Right renal pelvis (tissue), 4 donors: Measurements from ENCODE around the gene C13orf46. TPM values are rescaled to one million over a fixed set of nuclear protein-coding genes. Genes with fewer than 3 reads are reported as not detected.
"Not testable (repeated sequence)": the region's sequence is repeated elsewhere in the genome, so short reads cannot be mapped to it uniquely, and the experiment has no call there.

Source experiments
- DNase-seq, 4 donors: peaks; one replicate each; pipeline ENCODE4 v3.0.0-alpha.2; 2013; ENCODE audit warnings: low read depth in 4 of 4, low spot score in 3 of 4, missing footprints in 1 of 4
- polyA plus RNA-seq, 4 donors: library from polyadenylated mRNA; unstranded; fragments of 120-200 nt; gene quantifications; one replicate each; pipeline ENCODE4 v1.2.1, GENCODE V29; 2013; ENCODE audit not compliant: insufficient read length in 4 of 4

The C13orf46 gene
- polyA plus RNA-seq, 4 donors, result 0.13 to 0.16 (median 0.15) TPM

DNA sequence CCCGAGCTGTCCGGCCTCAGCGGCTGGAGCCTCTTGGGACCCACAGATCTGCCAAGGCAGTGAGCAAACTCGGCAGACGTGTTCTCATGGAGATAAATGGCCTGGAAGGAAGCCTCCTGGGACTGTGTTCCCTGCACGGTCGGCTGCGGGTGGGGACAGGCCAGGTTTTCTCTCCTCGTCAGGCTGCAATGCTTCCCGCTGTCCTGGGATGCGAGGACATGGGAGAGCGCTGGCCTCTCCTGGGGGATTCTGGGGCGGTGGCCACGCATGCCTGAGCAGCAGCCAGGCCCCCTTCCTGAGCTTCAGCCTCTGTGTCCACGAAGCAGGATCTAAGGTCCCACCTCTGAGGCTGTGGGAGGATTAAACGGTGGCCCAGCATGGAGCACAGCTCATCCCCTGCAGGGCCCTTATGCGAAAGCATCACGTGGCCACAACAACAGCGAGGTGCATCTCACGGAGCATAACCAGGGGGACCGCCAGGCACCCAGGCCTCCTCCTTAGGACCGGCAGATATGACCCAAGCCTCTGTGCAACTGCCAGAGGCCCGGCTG lies 21.2 kb upstream of the C13orf46 start:
- peak in 2 of 4 donors; percentile 3 to 14 for DNase-seq

DNA sequence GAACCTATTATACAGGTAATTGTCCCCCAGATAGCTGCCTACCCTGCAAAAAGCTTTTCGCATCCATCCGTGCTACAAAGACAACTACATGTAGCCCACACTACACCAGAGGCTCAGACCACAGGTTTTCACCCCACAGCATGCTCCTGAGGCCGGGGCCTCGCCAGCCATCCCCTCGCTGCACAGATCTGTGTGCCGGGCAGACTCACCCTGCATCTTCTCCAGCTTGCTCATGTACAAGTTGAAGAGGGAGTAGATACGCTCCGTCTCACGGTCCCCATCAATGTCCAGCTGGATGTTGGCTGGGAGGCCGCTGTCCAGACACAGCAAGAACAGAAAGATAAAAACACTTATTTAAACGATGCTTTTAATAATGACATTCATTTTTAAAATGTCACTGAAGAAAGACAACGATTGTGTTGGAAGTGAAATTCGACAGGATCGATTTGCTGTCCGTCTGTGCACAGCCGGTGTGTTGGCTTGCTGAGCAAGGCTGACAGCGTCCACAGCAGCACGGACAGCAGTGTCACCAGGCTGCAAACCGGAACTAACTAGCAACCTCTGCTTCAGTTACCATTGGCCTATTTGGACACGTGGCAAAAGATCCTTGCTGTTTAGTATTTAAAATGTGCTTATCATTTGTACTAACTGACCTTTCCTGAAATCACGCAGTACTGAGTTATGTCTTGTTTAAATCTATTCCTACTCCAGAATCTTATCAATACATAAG lies 18.6 kb upstream of the C13orf46 start:
- DNase-seq, result no peak

DNA sequence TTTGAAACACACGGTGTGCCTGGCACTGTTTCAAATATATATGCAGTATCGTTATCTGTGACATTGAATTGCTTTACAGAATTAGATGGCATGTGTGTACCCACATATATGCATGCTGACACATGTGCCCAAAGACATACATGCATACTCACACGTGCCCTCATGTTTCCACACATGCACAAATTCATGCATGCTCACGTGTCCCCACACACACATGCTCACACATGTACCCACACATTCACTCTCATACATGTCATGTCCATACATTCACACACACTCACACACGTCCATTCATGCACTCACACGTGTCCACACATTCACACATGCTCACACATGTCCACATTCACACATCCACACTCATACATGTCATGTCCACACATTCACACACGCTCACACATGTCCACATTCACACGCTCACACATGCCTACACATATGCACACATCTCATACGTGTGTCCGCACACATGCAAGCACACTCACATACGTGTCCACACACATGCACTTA lies 17.9 kb upstream of the C13orf46 start:
- no peak for DNase-seq

DNA sequence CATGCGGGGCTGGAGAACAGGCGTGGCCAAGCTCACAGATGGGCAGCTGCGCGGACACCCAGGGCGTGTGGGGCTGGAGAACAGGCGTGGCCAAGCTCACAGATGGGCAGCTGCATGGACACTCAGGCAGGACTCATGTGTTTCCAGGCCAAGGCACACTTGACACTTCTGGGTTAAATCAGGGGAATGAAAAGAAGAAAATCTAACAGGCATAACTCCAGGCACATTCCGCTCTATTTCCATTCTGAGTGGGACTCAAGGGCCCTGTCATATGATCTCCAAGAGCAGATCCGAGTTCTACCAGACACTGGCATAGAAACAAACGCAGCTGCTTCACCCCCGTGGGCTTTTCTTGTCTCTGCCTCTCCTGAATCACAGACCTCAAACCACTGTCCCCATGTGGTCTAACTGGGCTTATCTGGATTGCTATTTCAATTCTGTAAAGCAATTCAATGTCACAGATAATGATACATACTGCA lies 17.4 kb upstream of the C13orf46 start:
- DNase-seq, result no peak

DNA sequence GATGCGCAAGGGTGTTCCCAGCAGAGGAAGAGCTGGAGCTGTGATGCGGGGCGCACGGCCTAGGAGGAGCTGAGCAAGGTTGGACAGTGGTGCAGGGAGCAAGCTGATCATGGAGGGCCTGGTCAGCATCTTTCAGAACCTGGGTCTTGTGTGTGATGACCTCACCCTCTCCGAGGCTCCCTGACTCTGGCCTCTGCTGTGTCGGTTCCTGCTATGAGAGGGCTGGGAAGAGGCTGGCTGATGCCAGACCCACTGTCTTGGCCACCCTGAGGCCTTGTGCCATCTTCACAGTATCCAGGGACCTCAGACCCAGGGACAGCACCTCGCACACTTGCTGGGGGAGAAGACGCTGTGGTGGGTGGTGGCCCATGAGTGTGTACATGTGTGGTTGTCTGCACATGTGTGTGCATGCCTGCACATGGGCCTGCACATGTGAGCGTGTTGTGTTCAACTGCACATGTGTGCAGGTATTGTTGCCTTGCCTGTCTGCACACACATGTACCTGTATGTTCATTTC lies 16.5 kb upstream of the C13orf46 start:
- DNase-seq, result no peak

DNA sequence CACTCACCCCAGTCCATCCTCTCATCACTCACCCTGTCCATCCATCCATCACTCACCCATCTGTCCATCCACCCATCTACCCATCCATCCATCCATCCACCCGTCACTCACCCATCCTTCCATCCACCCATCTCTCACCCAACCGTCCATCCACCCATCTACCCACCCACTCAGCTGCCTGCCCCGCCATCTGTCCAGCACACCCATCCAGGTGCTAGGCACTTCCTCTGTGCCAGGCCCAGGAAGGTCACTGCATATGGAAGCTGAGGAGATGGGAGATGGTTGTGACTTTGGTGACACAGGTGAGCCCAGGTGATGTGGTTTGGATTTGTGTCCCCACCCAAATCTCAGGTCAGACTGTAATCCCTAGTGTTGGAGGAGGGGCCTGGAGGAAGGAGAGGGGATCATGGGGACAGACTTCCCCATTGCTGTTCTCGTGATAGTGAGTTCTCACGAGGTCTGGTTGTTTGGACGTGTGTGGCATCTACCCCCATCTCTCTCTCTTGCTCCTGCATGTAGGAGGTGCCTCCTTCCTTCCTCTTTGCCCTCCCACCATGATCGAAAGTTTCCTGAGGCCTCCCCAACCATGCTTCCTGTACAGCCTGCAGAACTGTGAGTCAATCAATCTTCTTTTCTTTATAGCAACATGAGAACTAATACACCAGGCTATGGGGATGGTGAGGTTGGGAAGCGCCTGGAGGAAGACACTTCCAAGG lies 15.9 kb upstream of the C13orf46 start:
- DNase-seq, result no peak

DNA sequence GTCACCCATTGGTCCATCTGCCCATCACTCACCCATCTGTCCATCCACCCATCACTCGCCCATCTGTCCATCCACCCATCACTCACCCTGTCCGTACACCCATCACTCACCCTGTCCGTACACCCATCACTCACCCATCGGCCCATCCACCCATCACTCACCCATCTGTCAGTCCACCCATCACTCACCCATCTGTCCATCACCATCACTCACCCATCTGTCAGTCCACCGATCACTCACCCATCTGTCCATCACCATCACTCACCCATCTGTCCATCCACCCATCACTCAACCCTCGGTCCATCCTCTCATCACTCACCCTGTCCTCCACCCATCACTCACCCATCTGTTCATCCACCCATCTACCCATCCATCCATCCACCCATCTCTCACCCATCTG lies 15.0 kb upstream of the C13orf46 start:
- not testable (repeated sequence) for DNase-seq

DNA sequence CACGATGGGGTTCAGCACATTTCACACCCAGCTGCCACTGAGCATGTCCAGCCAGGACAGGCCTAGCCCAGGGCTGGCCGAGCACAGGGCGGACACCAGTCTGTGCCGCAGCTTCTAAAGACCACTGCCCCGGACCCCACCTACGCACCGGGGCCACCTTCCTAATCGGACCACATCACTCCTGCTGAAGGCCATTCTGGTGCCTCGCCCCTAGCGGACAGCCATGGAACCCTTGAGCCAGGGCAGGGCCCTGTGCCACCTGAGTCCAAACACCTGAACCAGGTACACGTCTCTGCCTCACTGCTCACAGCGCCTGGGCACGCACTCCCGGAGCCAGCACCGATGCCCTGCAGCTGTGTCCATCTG lies 8.4 kb upstream of the C13orf46 start:
- no peak for DNase-seq

DNA sequence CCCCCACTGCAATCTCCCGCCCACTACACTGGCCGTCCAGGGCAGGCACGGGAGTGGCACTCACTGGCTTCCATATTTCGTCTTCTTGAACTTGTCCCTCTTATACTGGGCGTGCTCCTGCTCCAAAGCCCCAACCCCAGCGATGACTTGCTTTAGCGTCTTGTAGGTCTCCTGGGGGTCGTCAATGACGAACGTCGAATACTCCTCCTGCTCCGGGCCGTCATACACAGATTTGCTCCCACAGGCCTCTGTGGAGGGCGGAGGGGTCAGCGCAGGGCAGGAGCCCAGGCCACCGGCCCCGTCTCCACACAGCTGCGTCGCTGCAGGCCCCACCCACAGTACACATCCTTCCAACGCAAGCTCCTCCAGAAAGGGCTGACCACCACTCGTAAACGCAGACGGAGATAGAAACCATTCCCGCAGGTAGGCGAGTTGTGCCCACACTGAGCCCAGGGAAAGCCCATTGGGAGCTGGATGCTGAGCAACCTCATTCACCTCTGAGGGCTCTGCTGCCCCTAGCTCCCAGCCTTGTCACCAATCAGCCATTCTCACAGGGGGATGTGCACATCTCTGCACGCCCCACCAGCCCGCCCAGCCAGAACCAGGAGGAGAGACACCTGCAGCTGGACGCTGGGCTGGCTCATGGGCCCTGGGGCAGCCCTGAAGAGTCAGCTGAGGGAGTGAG lies 7.9 kb upstream of the C13orf46 start:
- DNase-seq, result no peak

DNA sequence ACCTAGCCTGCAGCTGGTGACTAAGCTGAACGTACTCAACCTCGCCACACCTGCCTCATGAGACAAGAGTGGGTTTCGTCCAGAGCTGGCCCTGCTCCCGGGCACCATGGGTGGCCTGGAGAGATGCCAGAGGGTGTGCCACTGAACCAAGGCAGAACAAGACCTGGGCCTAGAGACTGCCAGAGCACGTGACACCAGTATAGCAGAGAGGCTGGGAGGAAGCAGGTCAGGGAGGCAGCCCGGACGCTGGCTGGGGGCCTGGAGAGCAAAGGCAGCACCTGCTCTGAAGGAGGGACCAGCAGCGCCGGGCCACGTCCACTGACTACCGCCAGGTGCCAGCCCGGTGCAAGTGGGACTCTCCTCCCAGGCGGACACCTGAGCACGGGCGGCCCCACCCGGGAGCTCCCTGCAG lies 7.3 kb upstream of the C13orf46 start:
- no peak for DNase-seq

DNA sequence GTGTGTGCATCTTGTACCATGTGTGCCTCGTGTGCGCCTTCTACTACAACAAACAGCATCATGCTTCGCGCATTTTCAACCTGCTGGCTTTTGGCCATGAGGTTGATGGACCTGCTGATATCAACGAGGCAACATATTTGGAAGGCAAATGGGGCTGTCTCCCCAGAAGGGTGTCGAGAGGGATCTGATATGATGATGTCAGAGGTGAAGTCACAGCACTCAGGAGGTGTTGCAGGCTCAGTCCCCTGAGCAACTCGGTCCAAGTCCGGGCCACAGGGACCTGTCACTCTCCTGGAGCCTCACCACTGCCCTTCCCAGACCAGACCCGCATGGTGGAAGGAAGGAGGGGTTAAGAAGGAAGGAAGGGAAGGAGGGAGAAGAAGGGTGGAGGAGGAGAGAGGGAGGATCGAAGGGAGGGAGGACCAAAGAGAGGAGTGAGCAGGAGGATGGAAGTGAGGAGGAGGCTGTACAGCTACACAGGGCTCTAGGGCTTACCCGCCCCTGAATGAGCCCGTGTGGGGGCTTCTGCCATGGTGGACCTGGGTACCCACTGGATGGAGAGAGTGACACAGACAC lies 6.7 kb upstream of the C13orf46 start:
- DNase-seq, result no peak

DNA sequence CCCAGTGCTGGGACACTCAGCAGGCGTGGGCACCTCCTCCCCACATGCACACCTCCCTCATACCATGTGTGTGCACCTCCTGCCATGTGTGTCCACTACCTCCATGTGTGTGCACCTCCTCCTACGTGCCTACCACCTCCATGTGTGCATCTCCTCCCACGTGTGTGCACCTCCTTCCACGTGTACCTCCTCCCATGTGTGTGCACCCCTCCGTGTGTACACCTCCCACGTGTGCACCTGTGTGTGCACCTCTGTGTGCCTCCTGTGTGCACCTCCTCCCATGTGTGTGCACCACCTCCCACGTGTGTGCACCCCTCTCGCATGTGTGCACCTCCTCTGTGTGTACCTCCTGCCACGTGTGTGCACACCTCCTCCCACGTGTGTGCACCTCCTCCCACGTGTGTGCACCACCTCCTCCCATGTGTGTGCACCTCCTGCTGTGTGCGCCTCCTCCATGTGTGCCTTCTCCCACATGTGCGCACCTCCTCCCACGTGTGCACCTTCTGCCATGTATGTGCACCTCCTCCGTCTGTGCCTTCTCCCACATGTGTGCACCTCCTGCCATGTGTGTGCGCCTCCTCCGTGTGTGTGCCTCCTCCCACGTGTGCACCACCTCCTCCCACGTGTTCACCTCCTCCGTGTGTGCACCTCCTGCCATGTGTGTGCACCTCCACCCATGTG lies 6.1 kb upstream of the C13orf46 start:
- DNase-seq, result no peak

DNA sequence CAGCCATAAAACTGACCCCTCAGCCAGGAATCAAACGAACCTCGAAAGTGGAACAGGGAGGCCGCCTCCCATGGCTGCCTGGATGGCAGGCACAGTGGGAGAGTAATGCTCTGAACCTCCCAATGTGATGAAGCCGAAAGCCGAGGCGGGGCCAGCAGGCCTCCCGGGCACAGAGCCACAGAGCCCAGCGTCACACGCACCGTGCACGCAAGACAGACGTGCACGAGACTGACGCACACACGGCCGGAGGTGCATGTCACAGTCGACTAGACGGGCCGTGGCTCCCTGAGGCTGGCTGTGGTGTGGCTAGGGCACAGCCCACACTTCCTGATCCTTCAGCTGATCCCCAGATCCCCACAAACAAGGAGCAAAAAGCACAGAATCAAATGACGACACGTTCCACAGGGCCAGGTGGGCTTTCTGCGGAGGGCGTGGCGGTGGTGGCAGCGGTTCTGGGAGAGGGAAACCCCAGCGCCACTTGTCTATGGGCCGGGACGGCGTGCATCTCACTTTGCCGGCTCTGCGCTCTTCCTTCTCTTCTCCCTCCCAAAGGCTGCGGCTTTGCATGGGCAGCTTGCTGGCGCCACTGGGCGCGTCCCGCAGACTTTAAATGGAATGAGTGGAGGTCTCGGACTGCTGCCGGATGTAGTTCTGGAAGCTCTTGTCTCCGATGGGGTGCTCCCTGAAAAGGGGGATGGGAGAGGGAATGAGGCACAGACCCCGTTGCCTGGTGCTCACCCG lies 5.0 kb upstream of the C13orf46 start:
- no peak for DNase-seq

DNA sequence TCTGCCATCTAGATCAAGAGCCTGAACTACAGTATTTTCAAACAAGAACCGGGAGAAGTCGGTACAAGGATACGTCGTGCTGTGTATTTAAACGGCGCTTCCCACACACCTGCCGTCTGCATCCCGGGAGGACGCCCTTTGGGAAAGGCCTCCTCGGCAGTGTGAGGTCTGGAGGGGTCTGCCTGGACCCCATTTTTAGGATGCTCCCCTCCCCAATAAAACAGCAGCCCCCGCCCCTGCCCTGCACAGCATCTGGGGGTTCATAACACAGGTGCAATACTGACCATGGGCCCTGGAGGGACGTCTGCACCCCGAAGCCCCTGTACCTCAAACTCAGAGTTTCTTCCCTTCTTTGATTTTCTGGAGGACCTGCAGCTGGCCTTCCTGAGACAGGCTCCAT lies 4.1 kb upstream of the C13orf46 start:
- DNase-seq, result no peak

DNA sequence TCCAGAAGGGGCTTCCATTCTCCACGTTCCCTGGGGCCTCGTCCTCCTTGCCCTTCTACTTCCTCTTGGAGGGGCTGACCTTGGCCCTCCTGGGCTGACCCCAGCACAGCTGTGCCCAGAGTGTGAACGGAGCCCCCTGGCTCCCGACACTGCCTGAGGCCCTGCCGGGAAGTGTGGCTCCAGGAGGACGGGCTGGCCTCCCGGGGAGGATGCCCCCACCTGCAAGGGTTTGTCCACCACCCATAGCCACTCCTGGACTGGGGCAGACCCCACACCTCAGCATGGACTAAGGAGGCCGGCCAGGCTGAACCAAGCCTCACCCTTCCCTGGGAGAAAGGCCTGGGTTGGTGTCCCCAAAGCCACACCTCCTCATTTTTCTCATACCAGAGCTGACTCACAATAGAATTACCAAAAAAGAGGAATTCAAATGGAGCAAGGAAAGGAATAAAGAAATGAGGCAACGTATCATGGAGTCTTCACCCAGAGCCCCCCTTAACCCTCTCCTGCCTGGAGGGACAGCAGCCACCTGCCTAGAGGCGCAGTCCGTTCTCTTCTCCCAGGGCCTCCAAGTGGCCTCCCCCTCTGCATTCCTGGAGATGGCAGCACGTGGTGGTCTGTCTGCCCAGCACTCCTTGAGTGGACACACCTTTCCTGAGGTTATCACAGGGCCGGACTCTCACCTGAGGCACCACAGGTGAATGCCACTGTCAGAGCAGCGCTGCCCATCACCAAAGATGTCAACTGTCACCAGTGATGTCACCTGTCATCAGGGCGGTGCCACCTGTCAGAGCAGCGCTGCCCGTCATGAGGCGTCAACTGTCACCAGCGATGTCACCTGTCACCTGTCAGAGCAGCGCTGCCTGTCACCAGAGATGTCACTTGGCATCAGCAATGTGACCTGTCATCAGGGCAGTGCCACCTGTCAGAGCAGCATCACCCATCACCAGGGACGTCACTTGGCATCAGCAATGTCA lies 3.1 kb upstream of the C13orf46 start:
- DNase-seq, result no peak

DNA sequence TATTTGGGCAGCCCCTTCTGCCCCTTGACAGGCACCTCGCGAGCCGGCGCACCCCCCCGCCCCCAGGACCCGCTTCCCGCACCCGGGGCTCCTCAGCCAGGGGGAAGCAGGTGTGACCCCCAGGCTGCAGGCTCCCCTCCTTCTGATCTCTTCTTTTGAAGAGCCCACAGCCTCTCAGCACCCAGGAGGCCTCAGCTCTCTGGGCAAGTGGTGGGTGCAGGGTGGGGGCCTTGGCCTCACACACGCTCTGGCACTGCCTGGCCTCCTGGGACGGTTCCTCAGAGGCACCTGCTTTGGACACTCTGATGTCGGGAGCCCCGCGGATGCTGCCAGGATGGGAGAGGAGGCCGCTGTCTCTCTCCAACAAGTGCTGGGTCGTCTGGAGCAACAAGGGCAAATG lies 1.5 kb upstream of the C13orf46 start:
- no peak for DNase-seq

DNA sequence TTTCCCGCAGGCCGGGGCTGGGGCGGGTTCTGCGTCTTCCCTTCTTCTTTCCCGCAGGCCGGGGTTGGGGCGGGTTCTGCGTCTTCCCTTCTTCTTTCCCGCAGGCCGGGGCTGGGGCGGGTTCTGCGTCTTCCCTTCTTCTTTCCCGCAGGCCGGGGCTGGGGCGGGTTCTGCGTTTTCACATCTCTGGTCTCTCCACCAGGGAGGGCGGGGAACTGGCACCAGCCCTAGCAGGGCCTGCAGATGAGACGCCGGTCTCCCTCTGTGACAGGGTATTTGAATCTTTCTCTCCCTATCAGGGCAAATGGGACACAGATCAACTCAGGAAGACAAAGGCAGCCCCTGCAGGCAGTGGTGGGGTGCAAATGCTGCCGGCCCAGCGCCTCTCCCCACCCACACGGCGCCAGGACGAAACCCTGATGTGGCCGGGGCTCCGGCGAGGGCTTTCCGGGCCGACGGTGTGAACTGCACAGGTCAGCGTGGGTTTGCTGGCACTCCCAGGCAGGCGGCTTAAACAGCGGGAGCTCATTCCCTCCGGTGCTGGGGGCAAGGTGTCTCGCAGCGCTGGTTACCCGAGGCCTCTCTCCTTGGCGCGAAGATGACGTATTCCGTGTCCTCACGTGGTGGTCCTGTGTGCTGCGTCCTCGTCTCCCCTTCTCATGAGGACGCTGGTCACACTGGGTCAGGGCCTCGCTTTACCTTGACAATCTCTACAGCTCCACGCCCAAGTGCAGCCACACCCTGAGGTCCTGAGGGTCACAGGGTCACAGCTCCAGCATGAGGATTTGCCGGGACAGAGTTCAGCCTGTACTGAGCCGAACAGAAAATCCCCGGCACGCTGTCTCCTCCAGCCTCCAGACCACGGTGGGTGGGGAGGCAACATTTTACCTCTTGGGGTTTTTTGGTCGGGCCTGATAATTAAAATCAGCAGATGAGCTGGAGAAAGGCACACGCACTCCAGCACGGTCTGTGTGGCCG lies 717 bp upstream of the C13orf46 start:
- DNase-seq, result no peak
